ENCODE measurements around the gene PNKD.

- TF ChIP-seq TAF1 (IDR thresholded peaks at IDR 0.05; ENCODE audit: low read depth): no peak
- TF ChIP-seq TEAD4 (IDR thresholded peaks at IDR 0.05): no peak
Observed at GRCh38 chr2:218375212-218375611, 104.9 kb downstream of the PNKD start.
